ENCODE measurements around the gene AK9.

GRCh38 chr6:109516929-109517328 lies 174.1 kb downstream of the AK9 start:
- TF ChIP-seq CTCF (IDR thresholded peaks at IDR 0.05) = no peak
- no peak for TF ChIP-seq POLR2AphosphoS5 (IDR thresholded peaks at IDR 0.05; ENCODE audit: low read depth, low read length)
- no peak for TF ChIP-seq REST (IDR thresholded peaks at IDR 0.05; ENCODE audit: insufficient read depth in 1 of 2, low read depth in 2 of 2, low read length in 1 of 2)
- no peak for TF ChIP-seq SIN3A (IDR thresholded peaks at IDR 0.05; ENCODE audit: borderline replicate concordance, insufficient read depth, low read depth, low read length)
